GM18511 (cell line): Measurements from ENCODE around the gene CD36.

Source experiments
- ATAC-seq: cut with Tn5 transposase; IDR thresholded peaks from one replicate; pipeline ENCODE4 v1.9.1; 2021; ENCODE audit warnings: mild to moderate bottlenecking, moderate library complexity; ENCODE audit not compliant: unreplicated experiment

CD36 gene

GRCh38 chr7:80637911-80638765 lies at the start of gene CD36:
CD36 (plus strand) TSS chr7:80638642; CDS start chr7:80646741, 8,099 bp downstream.
- ATAC-seq, result peak; percentile 84

GRCh38 chr7:80589631-80590030 lies 48.8 kb upstream of the CD36 start:
- ATAC-seq, result no peak

GRCh38 chr7:80591654-80592053 lies 46.8 kb upstream of the CD36 start:
- peak; percentile 54 for ATAC-seq

- ATAC-seq, result no peak
Measured at GRCh38 chr7:80593869-80594586, 44.4 kb upstream of the CD36 start.

GRCh38 chr7:80596933-80597517 lies 41.4 kb upstream of the CD36 start:
- no peak for ATAC-seq

- no peak for ATAC-seq
Measured at GRCh38 chr7:80597875-80598274, 40.6 kb upstream of the CD36 start.

GRCh38 chr7:80600046-80600445 lies 38.4 kb upstream of the CD36 start:
- ATAC-seq, result no peak

- no peak for ATAC-seq
Measured at GRCh38 chr7:80601999-80602398, 36.4 kb upstream of the CD36 start.

GRCh38 chr7:80603940-80604339 lies 34.5 kb upstream of the CD36 start:
- ATAC-seq, result no peak

GRCh38 chr7:80604436-80604835 lies 34.0 kb upstream of the CD36 start:
- ATAC-seq, result no peak

- no peak for ATAC-seq
Measured at GRCh38 chr7:80607136-80607535, 31.3 kb upstream of the CD36 start.

GRCh38 chr7:80608336-80608735 lies 30.1 kb upstream of the CD36 start:
- ATAC-seq, result no peak

- no peak for ATAC-seq
Measured at GRCh38 chr7:80609751-80610150, 28.7 kb upstream of the CD36 start.

- ATAC-seq, result no peak
Measured at GRCh38 chr7:80611353-80611752, 27.1 kb upstream of the CD36 start.

GRCh38 chr7:80611779-80612178 lies 26.7 kb upstream of the CD36 start:
- no peak for ATAC-seq

- ATAC-seq, result no peak
Measured at GRCh38 chr7:80612880-80613279, 25.6 kb upstream of the CD36 start.

- no peak for ATAC-seq
Measured at GRCh38 chr7:80613519-80613918, 24.9 kb upstream of the CD36 start.

GRCh38 chr7:80614851-80615271 lies 23.6 kb upstream of the CD36 start:
- no peak for ATAC-seq

GRCh38 chr7:80618096-80618495 lies 20.3 kb upstream of the CD36 start:
- ATAC-seq, result no peak

- no peak for ATAC-seq
Measured at GRCh38 chr7:80619741-80620140, 18.7 kb upstream of the CD36 start.

GRCh38 chr7:80622541-80622940 lies 15.9 kb upstream of the CD36 start:
- no peak for ATAC-seq
